H1 (cell line): Measurements from ENCODE around the gene NACAD. TPM values are rescaled to one million over a fixed set of nuclear protein-coding genes. Genes with fewer than 3 reads are reported as not detected.

Experiments
- POU5F1 ChIP-seq: IDR thresholded peaks from 2 replicates; pipeline ENCODE4 v1.6.1; 2011; ENCODE audit warnings: low read depth, mild to moderate bottlenecking, low read length, moderate library complexity
- SAP30 ChIP-seq: fragments of 300-600 bp; sonication (generic); IDR thresholded peaks from 2 replicates; pipeline ENCODE4 v1.7.1; 2012; ENCODE audit warnings: low read length, moderate library complexity, mild to moderate bottlenecking, inconsistent platforms; ENCODE audit not compliant: insufficient read depth, insufficient replicate concordance
- SIN3A ChIP-seq, 2 experiments: IDR thresholded peaks in 1 of 2; conservative IDR thresholded peaks in 1 of 2; 2 replicates each; pipeline ENCODE4 v1.6.1; 2011 to 2012; ENCODE audit warnings: low read length in 2 of 2, improper control_type of control experiment in 1 of 2, low read depth in 1 of 2, mild to moderate bottlenecking in 1 of 2
- polyA plus RNA-seq, 7 experiments: library from polyadenylated mRNA; depleted of rRNA in 3 of 7; stranded (reverse) in 5 of 7; unstranded in 2 of 7; fragments of >200 nt in 5 of 7; fragments of 200-250 nt in 2 of 7; gene quantifications; 1 replicate in 5 of 7; 2 replicates in 1 of 7; 4 replicates in 1 of 7; pipeline versions ENCODE4 v1.2.1 to v1.2.3, GENCODE V29; 2011 to 2013; ENCODE audit warnings: missing spikeins in 2 of 7, mixed read lengths in 2 of 7
- total RNA-seq: library from RNA; stranded (reverse); fragmentation: NEBNext Ultra II Directional; extraction: Animal tissue kit (Norgen Biotek cat#: 25700); gene quantifications from 2 replicates; pipeline ENCODE4 v1.2.1, GENCODE V29; 2021

Gene NACAD
- total and polyA plus RNA-seq, 2 of the 8 experiments (the other 6 are each of a cell fraction or from before 2014, with no cell fraction given) = 1.3 to 6.0 TPM

GRCh38 chr7:45066409-45066808, 22.4 kb downstream of the NACAD start (continued):
- no peak for TF ChIP-seq POU5F1
- TF ChIP-seq SIN3A (conservative IDR thresholded peaks at IDR 0.05 in 1 of 2, IDR thresholded peaks at IDR 0.05 in 1 of 2; ENCODE audit: low read depth in 1 of 2, low read length in 2 of 2) = no peak
- no peak for TF ChIP-seq SAP30
